GM19395 (cell line): ENCODE data around the gene ZBTB8OS.
A peak's percentile ranks its signal among the peaks of the same experiment; 100 is the strongest.
"Not testable (repeated sequence)": the region's sequence is repeated elsewhere in the genome, so short reads cannot be mapped to it uniquely, and the experiment has no call there.

Source experiments
- ATAC-seq: cut with Tn5 transposase; IDR thresholded peaks from one replicate; pipeline ENCODE4 v1.9.1; 2021; ENCODE audit warnings: mild to moderate bottlenecking, moderate library complexity; ENCODE audit not compliant: unreplicated experiment

Gene ZBTB8OS

DNA sequence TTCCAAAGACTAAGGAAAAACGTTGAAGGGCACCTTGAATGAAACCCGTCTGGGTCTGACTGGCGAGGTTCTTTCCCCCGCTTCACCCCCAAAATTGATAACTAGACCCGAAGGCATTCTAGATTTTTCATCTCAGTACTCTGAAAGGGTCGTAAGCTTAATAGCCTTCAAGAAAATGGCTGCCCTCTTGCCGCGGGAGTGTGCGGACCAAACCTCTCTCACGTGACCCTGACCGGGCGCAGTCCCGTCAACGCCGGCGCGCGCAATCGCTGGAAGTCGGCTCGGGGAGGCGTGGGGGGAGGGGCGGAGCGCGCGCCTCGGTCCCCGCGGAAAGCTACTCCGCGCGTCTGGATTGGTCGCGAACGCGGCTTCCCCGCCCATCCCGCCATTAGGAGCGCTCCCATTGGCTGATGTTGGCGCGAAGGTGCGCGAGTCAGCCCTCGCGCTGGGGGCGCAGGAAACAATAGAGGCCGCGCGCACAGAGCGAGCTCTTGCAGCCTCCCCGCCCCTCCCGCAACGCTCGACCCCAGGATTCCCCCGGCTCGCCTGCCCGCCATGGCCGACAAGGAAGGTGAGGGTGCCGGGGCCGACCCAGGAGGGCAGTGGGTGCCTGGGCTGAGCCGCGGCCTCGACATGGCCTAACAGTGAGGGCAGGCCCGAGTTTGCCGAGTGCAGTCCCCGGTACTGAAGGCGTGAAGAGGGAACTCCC, 556 bp upstream of the ZBTB8OS start, which contains the start of gene RBBP4:
RBBP4 (plus strand) TSS at position 457 of the 709 bp plus-strand sequence; CDS start at position 556, 99 bp downstream.
- peak; percentile 81 for ATAC-seq

DNA sequence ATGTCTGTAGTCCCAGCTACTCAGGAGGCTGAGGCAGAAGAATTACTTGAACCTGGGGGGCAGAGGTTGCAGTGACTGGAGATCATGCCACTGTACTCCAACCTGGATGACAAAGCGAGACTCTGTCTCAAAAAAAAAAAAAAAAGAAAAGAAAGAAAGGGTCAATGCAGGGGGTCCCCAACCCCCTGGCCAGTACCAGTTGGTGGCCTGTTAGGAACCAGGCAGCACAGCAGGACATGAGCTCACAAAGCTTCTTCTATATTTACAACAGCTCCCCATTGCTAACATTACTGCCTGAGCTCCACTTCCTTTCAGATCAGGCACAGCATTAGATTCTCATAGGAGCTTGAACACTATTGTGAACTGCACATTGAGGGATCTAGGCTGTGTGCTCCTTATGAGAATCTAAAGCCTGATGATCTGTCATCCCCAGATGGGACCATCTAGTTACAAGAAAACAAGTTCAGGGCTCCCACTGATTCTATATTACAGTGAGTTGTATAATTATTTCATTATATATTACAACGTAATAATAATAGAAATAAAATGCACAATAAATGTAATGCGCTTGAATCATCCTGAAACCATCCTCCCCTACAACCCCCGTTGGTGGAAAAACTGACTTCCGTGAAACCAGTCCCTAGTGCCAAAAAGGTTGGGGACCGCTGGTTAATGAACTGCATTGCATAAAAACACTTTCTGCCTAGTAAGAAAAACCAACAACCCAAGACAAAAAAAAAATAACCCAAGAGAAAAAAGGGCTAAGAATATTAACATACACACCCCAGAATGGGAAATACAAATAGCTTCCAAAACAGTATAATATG, 2.8 kb downstream of the ZBTB8OS start:
- no peak for ATAC-seq

DNA sequence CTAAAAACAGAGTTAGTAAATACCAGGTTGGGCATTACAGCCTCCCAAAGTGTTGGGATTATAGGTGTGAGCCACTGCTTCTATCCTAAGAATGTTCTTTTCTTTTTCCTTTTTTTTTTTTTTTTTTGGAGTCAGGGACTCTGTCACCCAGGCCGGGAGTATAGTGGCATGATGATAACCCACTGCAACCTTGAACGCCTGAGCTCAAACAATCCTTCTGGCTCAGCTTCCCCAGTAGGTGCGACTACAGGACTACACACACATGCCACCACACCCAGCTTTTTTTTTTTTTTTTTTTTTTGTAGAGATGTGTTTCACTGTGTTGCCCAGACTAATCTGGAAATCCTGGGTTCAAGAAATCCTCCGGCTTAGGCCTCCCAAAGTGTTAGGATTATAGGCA, 5.9 kb downstream of the ZBTB8OS start:
- no peak for ATAC-seq

DNA sequence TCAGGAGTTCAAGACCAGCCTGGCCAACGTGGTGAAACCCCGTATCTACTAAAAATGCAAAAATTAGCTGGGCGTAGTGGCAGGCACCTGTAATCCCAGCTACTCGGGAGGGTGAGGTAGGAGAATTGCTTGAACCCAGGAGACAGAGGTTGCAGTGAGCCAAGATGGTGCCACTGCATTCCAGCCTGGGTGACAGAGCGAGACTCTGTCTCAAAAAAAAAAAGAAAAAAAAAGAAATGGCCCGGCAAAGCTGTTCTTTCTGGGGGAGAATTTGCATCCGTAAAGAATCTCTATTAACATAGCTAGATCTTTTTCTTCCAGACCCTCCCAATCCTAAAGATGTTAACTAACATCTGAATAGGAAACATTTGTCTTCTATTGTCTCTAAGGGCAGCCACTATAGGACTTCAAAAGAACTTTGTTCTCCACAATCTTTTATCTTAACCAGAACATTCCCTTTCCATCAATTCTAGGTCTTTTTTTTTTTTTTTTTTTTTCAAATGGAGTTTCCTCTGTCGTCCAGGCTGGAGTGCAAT, 8.0 kb downstream of the ZBTB8OS start:
- not testable (repeated sequence) for ATAC-seq

DNA sequence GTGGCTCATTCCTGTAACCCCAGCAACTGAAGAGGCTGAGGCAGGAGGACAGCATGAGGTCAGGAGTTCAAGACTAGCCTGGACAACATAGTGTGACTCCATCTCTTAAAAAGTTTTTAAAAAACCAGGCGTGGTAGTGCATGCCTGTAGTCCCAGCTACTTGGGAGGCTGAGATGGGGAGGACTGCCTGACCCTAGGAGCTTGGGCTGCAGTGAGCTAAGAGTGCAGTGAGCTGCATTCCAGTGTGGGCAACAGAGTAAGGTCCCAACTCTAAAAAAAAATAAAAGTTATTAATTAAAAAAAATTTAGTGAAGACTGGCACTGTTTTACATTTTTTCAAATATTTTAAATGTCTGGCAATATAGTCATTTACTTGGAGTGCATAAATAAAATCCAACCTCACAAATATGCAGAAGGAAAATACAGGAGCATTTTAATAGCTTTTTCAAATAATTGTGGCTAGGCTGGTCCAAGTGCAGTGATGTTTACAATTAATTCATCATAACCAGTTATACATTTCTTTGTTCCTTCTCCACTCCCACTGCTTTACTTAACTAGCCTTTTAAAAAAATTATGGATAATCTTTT, 10.8 kb downstream of the ZBTB8OS start:
- ATAC-seq, result no peak

DNA sequence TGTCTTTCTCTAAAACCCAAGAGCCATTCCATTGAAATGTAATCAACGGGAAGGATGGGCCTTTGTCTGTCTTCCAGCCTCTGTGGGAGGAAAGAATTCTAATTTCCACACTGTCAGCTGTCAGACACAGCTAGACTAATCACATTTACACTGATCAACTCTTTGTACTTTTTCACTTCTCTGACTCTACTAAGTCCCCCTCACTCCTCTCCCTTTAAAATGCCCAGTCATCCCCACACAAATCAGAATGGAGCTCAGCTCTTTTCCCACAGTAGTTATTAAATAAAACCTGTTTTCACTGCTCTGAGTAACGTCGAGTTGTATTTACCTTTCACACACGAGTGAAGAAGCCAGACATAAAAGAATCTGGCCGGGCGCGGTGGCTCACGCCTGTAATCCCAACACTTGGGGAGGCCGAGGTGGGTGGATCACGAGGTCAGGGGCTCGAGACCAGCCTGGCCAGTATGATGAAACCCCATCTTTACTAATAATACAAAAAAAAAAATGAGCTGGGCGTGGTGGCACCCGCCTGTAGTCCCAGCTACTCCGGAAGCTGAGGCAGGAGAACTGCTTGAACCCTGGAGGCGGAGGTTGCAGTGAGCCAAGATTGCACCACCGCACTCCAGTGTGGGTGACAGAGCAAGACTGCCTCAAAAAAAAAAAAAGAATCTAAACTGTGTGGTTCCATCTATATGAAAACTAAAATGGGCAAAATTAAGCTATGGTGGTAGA, 13.3 kb downstream of the ZBTB8OS start:
- ATAC-seq, result no peak

DNA sequence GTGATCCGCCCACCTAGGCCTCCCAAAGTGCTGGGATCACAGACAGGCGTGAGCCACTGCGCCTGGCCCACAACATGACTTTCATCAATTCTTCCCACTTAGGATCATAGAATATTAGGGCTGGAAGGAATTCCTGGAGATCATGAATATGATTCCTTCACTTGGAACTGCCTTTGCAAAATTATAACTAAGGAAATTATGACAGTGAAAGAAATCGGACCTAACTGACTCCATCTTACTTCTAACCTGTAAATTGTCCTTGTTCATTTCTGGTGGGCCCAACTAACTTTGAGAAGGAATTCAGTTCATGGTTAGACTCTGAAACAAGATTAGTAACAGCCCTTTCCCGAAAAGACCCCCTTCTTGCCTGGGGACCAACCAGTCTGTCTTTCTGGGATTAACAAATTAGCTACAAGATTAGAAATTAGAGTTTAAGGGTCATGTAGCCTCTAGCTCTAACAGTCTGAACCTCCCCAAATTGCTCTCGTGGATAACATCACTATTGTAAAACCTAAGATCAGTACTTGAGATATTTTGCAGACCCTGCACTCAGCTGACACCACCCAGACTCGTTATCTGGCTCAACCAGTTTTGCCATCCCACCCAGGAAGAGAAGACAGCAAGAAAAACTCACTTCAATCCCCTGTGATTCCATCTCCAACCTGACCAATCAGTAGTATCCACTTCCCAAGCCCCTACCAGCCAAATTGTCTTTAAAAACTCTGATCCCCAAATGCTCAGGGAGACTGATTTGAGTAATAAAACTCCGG, 14.7 kb downstream of the ZBTB8OS start:
- no peak for ATAC-seq

DNA sequence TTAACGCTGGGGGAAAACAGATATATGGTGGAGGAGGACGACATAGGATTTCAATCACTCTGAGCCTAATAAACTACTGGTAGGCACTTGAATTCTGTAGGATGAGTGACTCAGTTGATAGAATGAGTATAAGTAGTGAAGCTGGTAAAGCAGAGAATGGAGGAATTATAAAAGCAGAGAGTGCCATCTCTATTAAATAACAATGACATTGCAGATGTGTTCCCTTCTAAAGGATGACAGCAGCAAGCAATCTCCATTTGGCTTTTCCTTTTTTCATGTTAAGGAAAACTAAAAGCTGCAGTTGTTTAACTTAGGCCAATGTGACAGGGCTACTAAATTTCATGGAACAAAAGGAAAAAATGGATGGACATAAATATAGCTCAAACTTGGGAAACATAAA, 17.5 kb downstream of the ZBTB8OS start:
- ATAC-seq, result no peak

DNA sequence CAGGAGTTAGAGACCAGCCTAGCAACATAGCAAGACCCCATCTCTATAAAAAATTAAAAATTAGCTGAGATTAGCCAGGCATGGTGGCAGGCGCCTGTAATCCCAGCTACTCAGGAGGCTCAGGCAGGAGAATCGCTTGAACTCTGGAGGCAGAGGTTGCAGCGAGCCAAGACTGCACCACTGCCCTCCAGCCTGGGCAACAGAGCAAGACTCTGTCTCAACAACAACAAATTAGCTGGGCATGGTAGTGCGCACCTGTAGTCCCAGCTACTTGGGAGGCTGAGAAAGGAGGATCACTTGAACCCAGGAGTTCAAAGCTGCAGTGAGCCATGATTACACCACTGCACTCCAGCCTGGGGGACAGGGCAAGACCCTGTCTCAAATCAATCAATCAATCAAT, 20.2 kb downstream of the ZBTB8OS start:
- not testable (repeated sequence) for ATAC-seq

DNA sequence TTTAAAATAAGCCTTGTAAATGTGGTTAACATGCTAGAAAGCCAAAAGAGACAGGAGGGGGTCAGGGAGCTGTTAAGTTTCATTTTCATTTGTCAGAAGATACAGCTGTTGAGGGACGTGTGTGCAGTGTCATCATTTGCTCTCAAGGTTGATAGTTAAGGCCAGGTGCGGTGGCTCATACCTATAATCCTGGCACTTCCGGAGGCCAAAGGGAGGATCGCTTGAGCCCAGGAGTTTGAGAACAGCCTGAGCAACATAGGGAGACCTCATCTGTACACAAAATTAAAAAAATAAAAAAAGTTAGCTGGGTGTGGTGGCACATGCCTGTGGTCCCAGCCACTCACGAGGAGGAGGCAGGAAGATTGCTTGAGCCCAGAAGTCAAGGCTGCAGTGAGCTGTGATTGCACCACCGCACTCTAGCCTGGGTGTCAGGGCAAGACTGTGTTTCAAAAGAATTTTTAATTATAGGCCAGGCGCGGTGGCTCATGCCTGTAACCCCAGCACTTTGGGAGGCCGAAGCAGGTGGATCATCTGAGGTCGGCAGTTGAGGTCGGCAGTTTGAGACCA, 22.7 kb downstream of the ZBTB8OS start:
- peak; percentile 73 for ATAC-seq

DNA sequence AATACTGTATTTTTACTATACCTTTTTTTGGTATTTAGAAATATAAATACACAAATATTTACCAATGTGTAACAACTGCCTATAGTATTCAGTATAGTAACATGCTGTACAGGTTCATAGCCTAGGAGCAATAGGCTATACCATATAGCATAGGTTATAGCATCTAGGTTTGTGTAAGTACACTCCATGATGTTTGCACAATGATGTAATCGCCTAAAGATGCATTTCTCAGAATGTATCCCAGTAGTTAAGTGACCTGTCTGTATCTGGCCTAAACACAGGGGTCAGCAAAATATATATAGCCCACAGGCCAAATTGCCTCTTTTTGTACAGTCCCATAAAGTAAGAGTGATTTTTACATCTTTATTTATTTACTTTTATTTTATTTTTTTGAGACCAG, 24.2 kb downstream of the ZBTB8OS start:
- ATAC-seq, result no peak

DNA sequence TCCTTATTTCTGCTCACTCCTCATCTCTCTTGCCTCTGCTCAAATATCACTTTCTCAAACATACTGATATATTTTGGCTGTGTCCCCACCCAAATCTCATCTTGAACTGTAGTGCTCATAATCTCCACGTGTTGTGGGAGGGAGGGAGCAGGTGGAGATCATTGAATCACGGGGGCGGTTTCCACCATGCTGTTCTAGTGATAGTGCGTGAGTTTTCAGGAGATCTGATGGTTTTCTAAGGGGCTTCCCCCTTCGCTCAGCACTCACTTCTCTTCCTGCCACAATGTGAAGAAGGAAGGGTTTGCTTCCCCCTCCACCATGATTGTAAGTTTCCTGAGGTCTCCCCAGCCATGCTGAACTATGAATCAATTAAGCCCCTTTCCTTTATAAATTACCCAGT, 26.6 kb downstream of the ZBTB8OS start:
- ATAC-seq, result no peak

DNA sequence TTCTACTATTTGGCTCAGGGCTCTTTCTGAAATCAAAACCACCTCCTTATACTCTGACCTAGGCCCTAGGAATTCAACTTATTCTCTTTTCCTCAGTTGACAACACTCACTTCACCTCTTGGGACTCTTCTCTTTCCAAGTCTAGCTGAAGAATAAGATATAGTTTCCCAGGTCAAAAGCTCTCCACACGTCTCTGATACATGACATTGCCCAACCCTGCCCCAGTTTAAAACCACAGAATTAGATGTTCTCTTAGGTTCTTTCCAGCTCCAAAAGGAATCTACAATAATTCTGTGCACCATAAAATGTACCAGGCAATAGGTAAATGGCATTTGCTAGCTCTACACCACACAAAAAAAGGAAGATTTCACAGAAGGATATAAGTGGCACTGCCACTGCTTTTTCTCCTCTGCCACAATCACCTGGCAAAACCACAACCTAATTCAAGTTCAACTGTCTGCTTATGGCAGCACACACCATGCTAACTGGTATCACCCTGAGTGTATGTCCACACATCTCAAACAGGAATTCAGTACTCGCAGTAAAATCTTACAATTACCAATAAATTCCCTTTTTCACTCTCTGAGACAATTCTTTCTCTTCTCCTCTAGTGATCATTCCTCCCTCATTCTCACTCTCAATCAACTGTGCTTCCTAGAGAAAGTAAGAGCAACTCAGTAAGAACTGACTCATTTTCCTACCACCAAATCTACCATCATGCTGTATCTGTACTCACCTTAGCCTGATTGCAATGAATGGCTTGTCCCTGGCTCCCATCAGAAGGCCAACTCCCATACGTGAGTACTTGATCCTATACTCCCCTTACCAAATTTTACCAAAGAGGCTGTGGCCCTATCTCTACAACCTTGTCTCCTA, 27.3 kb downstream of the ZBTB8OS start:
- no peak for ATAC-seq

DNA sequence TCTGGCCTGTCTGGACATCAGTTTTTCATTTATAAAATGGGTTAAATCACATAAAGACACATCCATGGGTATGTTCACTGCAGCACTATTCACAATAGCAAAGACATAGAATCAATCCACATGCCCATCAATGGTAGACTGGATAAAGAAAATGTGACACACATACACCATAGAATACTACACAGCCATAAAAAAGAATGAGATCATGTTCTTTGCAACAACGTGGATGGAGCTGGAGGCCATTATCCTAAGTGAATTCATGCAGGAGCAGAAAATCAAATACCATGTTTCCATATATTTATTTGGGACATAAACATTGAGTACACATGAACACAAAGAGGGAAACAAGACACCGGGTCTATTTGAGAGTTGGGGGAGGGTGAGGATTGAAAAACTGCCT, 28.1 kb downstream of the ZBTB8OS start:
- ATAC-seq, result no peak

DNA sequence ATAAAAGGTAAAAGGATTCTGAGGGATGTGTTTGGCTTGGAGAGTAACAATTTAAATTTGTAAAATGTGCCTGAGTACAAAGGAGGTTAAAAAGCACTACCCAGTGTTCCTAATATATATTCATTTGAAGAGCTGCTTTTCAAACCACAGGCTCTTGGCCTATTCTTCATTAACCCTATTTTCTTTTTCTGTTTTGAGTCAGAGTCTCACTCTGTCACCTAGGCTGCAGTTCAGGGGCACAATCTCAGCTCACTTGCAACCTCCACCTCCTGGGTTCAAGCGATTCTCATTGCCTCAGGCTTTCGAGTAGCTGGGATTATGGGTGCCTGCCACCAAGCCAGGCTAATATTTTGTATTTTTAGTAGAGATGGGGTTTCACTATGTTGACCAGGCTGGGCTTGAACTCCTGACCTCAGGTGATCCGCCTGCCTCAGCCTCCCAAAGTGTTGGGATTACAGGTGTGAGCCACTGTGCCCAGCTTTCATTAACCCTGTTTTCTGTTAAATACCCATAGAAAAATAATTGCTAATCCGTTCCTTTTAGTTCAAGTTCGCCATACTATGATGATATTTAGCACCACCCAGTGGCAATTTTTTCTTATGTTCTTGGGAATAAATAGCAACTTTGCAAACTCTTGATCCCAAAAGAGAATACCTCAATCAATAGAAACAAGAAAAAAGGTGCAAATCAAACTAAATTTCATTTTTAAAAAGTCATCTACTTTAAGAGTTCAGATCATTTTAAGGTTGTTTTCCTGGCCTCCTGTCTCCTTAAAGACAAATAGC, 30.5 kb downstream of the ZBTB8OS start:
- ATAC-seq, result peak; percentile 80

DNA sequence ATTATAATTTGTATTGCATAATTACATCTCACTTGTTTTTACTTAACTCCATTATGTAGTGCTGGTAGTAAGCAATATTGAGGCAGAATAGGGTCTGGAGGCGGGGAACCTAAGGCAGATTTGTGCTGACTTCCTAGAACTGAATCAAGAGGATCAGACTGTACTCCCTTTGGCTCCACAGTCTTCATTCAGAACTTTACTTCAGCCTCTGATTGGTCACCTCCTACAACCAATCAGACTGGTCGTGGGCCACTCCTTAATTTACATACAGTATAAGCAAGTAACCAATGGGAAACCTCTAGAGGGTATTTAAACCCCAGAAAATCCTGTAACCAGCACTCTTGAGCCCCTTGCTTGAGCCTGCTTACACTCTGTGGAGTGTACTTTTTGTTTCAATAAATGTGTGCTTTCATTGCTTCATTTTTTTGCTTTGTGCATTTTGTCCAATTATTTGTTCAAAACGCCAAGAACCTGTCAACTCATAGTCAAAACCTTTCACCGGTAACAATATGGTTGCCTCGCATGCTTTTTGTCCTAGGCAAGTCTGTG, 31.6 kb downstream of the ZBTB8OS start:
- ATAC-seq, result no peak

DNA sequence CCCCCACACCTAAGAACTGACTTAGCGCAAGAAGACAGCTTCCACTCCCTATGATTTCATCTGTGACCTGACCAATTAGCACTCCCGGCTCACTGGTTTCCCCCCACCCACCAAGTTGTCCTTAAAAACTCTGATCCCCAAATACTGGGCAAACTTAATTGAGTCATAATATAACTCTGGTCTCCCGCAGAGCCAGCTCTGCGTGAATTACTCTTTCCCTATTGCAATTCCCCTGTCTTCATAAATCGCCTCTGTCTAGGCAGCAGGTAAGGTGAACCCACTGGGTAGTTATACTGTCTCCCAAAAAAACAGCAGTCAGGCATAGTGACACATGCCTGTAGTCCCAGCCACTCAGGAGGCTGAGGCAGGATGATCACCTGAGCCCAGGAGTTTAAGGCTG, 36.9 kb downstream of the ZBTB8OS start:
- ATAC-seq, result no peak
